Nephron (organoid): ENCODE measurements around the gene URAD.
"Not testable (repeated sequence)": the region's sequence is repeated elsewhere in the genome, so short reads cannot be mapped to it uniquely, and the experiment has no call there.

Source experiments
- H3K27ac Mint-ChIP-seq, 3 experiments: 2 replicates each; pipeline ENCODE4 v1.8.0; 2020; ENCODE audit warnings: mixed read lengths in 3 of 3, mild to moderate bottlenecking in 2 of 3, moderate library complexity in 1 of 3
- H3K27me3 Mint-ChIP-seq: 2 replicates; pipeline ENCODE4 v1.8.0; 2021; ENCODE audit warnings: low read depth, mild to moderate bottlenecking, moderate library complexity, mixed read lengths
- H3K36me3 Mint-ChIP-seq: 2 replicates; pipeline ENCODE4 v1.8.0; 2020; ENCODE audit warnings: low read depth, mixed read lengths
- H3K4me1 Mint-ChIP-seq: 2 replicates; pipeline ENCODE4 v1.8.0; 2020; ENCODE audit warnings: mixed read lengths
- H3K4me3 Mint-ChIP-seq, 3 experiments: 2 replicates each; pipeline ENCODE4 v1.8.0; 2020; ENCODE audit warnings: mild to moderate bottlenecking in 3 of 3, mixed read lengths in 3 of 3, moderate library complexity in 2 of 3
- H3K9me3 Mint-ChIP-seq: 2 replicates; pipeline ENCODE4 v1.8.0; 2020; ENCODE audit warnings: mixed read lengths
- TF ChIP-seq, protein P1 (sequence below), 3 experiments: fragments of 200-600 bp; sonication (generic); IDR thresholded peaks; one replicate each; pipeline ENCODE4 v1.5.0; 2021; ENCODE audit warnings: antibody characterized with exemption in 3 of 3; ENCODE audit not compliant: unreplicated experiment in 3 of 3

The URAD gene

GRCh38 chr13:27964741-27965323, 23.7 kb downstream of the URAD start:
- no peaks in the 10 kb centered on the region for H3K9me3 Mint-ChIP-seq
- H3K36me3 Mint-ChIP-seq = no peaks in the 10 kb centered on the region

GRCh38 chr13:27964206-27964605, 24.3 kb downstream of the URAD start:
- H3K4me3 Mint-ChIP-seq, H3K9me3 Mint-ChIP-seq, H3K27ac Mint-ChIP-seq, H3K36me3 Mint-ChIP-seq: not testable (repeated sequence)
- peaks cover 100% of the 10 kb centered on the region for H3K27me3 Mint-ChIP-seq
- H3K4me1 Mint-ChIP-seq = peaks cover 12% of the 10 kb centered on the region

More at GRCh38 chr13:27964741-27965323, 23.7 kb downstream of the URAD start:
- peaks cover 100% of the 10 kb centered on the region for H3K27me3 Mint-ChIP-seq
- peaks cover 19% of the 10 kb centered on the region for H3K4me1 Mint-ChIP-seq
- TF ChIP-seq, protein P1, sequence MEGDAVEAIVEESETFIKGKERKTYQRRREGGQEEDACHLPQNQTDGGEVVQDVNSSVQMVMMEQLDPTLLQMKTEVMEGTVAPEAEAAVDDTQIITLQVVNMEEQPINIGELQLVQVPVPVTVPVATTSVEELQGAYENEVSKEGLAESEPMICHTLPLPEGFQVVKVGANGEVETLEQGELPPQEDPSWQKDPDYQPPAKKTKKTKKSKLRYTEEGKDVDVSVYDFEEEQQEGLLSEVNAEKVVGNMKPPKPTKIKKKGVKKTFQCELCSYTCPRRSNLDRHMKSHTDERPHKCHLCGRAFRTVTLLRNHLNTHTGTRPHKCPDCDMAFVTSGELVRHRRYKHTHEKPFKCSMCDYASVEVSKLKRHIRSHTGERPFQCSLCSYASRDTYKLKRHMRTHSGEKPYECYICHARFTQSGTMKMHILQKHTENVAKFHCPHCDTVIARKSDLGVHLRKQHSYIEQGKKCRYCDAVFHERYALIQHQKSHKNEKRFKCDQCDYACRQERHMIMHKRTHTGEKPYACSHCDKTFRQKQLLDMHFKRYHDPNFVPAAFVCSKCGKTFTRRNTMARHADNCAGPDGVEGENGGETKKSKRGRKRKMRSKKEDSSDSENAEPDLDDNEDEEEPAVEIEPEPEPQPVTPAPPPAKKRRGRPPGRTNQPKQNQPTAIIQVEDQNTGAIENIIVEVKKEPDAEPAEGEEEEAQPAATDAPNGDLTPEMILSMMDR (IDR thresholded peaks at IDR 0.05; ENCODE audit: unreplicated experiment in 3 of 3) = no peak
- no peak overlapping the region for H3K27ac Mint-ChIP-seq
- peak overlapping the region in 1 of 3 experiments; percentile 30 for H3K4me3 Mint-ChIP-seq

GRCh38 chr13:27963491-27963890, 25.0 kb downstream of the URAD start:
- TF ChIP-seq, protein P1 (IDR thresholded peaks at IDR 0.05; ENCODE audit: unreplicated experiment in 3 of 3) = no peak
- H3K27ac Mint-ChIP-seq = no peak overlapping the region
- H3K36me3 Mint-ChIP-seq = no peaks in the 10 kb centered on the region
- H3K4me3 Mint-ChIP-seq = no peak overlapping the region
- peaks cover 11% of the 10 kb centered on the region for H3K4me1 Mint-ChIP-seq
- H3K9me3 Mint-ChIP-seq = no peaks in the 10 kb centered on the region
- peaks cover 100% of the 10 kb centered on the region for H3K27me3 Mint-ChIP-seq

DNA sequence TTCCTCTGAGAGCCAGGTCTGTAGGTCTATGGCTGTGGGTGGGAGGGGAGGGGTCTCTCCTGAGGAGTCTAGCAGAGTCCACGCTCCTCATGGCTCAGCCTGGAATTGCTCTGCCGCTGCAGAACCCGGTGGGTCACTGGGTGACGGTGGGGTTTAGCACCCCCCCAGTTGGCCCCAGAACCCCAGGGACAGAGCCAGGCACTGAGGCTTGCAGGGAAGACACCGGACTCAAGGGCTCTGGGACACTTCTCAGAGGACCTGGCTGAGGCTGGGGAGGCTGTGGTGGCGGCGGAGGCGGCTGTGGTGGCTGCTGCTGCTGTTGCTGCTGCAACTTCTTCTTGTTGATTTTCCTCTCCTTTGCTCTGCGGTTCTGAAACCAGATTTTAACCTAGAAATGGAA, 25.5 kb downstream of the URAD start:
- Mint-ChIP-seq H3K4me1 (peaks cover 10% of the 10 kb centered on the region), H3K4me3 (no peak overlapping the region), H3K9me3 (no peaks in the 10 kb centered on the region), H3K27me3 (peaks cover 100% of the 10 kb centered on the region), H3K36me3 (no peaks in the 10 kb centered on the region), H3K27ac (no peak overlapping the region)
- TF ChIP-seq, protein P1 (IDR thresholded peaks at IDR 0.05; ENCODE audit: unreplicated experiment in 3 of 3) = no peak

GRCh38 chr13:27962128-27962841, 26.2 kb downstream of the URAD start:
- H3K36me3 Mint-ChIP-seq = no peaks in the 10 kb centered on the region
- peaks cover 100% of the 10 kb centered on the region for H3K27me3 Mint-ChIP-seq
- H3K4me1 Mint-ChIP-seq = peaks cover 3% of the 10 kb centered on the region
- no peak overlapping the region for H3K27ac Mint-ChIP-seq
- H3K4me3 Mint-ChIP-seq = peak overlapping the region in 2 of 3 experiments; percentile 4 to 48
- TF ChIP-seq, protein P1 (IDR thresholded peaks at IDR 0.05; ENCODE audit: unreplicated experiment in 3 of 3) = no peak
- no peaks in the 10 kb centered on the region for H3K9me3 Mint-ChIP-seq

GRCh38 chr13:27961227-27962085, 27.0 kb downstream of the URAD start:
- H3K4me3 Mint-ChIP-seq = peak overlapping the region; percentile 41 to 52 (median 48)
- H3K27ac Mint-ChIP-seq = no peak overlapping the region
- H3K27me3 Mint-ChIP-seq = peaks cover 100% of the 10 kb centered on the region
- no peaks in the 10 kb centered on the region for H3K9me3 Mint-ChIP-seq
- TF ChIP-seq, protein P1 (IDR thresholded peaks at IDR 0.05; ENCODE audit: unreplicated experiment in 3 of 3) = no peak
- no peaks in the 10 kb centered on the region for H3K4me1 Mint-ChIP-seq
- no peaks in the 10 kb centered on the region for H3K36me3 Mint-ChIP-seq
